Breast epithelium (tissue), 3 donors: ENCODE results near the gene BCAR1.

Source experiments
- POLR2A ChIP-seq: fragments of 450-650 bp; IDR thresholded peaks from one replicate; pipeline ENCODE4 v1.6.1; 2016; ENCODE audit warnings: antibody characterized with exemption, mild to moderate bottlenecking, moderate library complexity
- TF ChIP-seq, protein P1 (sequence below), 3 donors: fragments of 450-650 bp; IDR thresholded peaks; one replicate each; pipeline ENCODE4 v1.5.1; 2016 to 2017; ENCODE audit warnings: antibody characterized with exemption in 3 of 3, mild to moderate bottlenecking in 3 of 3, moderate library complexity in 3 of 3

DNA sequence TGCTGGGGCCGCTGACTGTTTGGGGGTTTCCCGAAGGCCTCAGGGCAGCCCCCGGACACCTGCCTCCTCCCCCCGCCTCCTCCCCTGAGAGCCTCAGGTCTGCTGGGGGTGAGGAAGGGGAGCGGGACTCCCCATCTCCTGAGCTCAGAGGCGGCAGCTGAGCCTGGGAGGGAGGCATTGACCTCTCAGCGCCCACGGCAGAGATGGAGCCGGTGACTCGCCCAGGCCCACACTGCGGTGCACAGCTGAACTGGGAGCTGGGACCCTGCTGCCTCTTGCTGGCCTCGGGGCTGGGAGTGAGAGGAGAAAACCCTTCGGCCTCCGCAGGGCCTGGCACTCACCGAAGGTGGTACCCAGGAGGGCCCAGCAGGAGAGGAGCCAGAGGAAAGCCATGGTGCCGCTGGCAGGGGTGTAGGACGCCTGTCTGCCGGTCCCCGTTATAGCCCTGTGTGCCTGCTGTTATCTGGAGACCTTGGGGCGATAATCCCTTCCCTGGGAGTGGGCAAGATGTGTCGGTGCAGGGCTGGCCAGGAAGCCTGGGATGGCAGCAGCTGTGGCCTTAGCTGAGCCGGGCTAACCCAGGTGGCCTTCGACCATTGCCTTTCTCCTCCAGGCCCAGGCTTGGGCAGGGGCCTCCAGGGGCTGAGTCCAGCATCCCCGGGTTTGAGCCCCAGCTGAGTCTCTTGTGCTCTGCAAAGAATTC, 44.5 kb downstream of the BCAR1 start, which contains the start of gene CTRB2:
- TF ChIP-seq, protein P1, sequence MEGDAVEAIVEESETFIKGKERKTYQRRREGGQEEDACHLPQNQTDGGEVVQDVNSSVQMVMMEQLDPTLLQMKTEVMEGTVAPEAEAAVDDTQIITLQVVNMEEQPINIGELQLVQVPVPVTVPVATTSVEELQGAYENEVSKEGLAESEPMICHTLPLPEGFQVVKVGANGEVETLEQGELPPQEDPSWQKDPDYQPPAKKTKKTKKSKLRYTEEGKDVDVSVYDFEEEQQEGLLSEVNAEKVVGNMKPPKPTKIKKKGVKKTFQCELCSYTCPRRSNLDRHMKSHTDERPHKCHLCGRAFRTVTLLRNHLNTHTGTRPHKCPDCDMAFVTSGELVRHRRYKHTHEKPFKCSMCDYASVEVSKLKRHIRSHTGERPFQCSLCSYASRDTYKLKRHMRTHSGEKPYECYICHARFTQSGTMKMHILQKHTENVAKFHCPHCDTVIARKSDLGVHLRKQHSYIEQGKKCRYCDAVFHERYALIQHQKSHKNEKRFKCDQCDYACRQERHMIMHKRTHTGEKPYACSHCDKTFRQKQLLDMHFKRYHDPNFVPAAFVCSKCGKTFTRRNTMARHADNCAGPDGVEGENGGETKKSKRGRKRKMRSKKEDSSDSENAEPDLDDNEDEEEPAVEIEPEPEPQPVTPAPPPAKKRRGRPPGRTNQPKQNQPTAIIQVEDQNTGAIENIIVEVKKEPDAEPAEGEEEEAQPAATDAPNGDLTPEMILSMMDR (IDR thresholded peaks at IDR 0.05), result no peak
- TF ChIP-seq POLR2A, result no peak
